22Rv1 (cell line): ENCODE results near the gene ACTG1.

ENCODE experiments used
- ZFX ChIP-seq: fragments of 450-650 bp; IDR thresholded peaks from 2 replicates; pipeline ENCODE4 v1.6.1; 2017; ENCODE audit warnings: antibody characterized with exemption, borderline replicate concordance
- TF ChIP-seq, protein P1 (sequence below): fragments of 450-650 bp; IDR thresholded peaks from 2 replicates; pipeline ENCODE4 v1.5.1; 2017; ENCODE audit warnings: mild to moderate bottlenecking

DNA sequence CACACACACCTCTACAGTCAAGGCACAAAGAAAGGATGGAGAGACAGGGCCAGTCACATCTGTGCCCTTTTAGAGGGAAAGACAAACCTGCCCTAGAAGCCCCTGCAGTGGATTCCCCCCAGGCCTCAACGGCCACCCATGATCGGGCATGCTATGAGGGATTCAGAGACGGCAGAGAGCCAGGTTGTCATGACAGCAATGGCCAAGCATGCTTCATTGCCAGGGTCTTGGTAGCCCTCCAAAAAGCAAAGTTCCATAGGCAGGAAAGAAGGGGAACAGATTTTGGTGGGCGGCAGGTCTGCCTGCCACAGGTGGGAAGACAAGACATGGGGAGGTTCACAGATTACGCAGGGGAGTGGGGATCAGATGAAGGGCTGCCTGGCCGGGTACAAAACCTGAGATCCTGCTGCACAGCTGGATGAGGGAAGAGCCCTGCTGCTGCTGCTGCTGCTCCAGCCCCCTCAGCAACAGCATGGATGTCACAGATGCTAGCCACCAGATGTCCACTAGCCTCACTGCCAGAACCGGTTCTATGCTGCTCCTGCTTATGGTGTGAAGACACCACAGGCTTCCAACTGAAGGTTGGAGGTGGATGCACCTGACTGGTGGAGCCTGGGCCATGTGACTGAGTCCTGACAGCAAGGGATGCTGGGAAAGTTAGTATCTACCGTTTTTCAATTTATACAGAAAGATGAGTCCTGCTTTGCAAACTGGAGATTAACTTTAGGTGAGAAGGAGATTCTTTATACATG is 17.8 kb downstream of the ACTG1 start:
- TF ChIP-seq, protein P1, sequence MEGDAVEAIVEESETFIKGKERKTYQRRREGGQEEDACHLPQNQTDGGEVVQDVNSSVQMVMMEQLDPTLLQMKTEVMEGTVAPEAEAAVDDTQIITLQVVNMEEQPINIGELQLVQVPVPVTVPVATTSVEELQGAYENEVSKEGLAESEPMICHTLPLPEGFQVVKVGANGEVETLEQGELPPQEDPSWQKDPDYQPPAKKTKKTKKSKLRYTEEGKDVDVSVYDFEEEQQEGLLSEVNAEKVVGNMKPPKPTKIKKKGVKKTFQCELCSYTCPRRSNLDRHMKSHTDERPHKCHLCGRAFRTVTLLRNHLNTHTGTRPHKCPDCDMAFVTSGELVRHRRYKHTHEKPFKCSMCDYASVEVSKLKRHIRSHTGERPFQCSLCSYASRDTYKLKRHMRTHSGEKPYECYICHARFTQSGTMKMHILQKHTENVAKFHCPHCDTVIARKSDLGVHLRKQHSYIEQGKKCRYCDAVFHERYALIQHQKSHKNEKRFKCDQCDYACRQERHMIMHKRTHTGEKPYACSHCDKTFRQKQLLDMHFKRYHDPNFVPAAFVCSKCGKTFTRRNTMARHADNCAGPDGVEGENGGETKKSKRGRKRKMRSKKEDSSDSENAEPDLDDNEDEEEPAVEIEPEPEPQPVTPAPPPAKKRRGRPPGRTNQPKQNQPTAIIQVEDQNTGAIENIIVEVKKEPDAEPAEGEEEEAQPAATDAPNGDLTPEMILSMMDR: no peak
- TF ChIP-seq ZFX: no peak
